GM23338 (cell line): Measurements from ENCODE around the gene PLEKHG4B.

Source experiments
- CTCF ChIP-seq, 2 experiments: fragments of 200-600 bp in 1 of 2; sonication (generic) in 1 of 2; conservative IDR thresholded peaks; 2 replicates each; pipeline versions ENCODE4 v1.5.1 to v1.6.1; 2016 to 2017; ENCODE audit warnings: antibody characterized with exemption in 2 of 2, low read depth in 2 of 2, mild to moderate bottlenecking in 2 of 2, moderate library complexity in 1 of 2
- EZH2phosphoT487 ChIP-seq: fragments of 200-600 bp; sonication (generic); IDR thresholded peaks from one replicate; pipeline ENCODE4 v1.8.1; 2018; ENCODE audit warnings: antibody characterized with exemption; ENCODE audit not compliant: unreplicated experiment
- TF ChIP-seq, protein P1 (sequence below): IDR thresholded peaks from one replicate; pipeline ENCODE4 v1.6.1; 2018; ENCODE audit warnings: antibody characterized with exemption; ENCODE audit not compliant: unreplicated experiment

GRCh38 chr5:223791-224190, 131.8 kb downstream of the PLEKHG4B start:
- TF ChIP-seq CTCF (conservative IDR thresholded peaks at IDR 0.05; ENCODE audit: low read depth in 2 of 2) (no peak), EZH2phosphoT487 (no peak)
- TF ChIP-seq, protein P1, sequence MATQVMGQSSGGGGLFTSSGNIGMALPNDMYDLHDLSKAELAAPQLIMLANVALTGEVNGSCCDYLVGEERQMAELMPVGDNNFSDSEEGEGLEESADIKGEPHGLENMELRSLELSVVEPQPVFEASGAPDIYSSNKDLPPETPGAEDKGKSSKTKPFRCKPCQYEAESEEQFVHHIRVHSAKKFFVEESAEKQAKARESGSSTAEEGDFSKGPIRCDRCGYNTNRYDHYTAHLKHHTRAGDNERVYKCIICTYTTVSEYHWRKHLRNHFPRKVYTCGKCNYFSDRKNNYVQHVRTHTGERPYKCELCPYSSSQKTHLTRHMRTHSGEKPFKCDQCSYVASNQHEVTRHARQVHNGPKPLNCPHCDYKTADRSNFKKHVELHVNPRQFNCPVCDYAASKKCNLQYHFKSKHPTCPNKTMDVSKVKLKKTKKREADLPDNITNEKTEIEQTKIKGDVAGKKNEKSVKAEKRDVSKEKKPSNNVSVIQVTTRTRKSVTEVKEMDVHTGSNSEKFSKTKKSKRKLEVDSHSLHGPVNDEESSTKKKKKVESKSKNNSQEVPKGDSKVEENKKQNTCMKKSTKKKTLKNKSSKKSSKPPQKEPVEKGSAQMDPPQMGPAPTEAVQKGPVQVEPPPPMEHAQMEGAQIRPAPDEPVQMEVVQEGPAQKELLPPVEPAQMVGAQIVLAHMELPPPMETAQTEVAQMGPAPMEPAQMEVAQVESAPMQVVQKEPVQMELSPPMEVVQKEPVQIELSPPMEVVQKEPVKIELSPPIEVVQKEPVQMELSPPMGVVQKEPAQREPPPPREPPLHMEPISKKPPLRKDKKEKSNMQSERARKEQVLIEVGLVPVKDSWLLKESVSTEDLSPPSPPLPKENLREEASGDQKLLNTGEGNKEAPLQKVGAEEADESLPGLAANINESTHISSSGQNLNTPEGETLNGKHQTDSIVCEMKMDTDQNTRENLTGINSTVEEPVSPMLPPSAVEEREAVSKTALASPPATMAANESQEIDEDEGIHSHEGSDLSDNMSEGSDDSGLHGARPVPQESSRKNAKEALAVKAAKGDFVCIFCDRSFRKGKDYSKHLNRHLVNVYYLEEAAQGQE: no peak
